Neuronal stem cell (in vitro differentiated cells): Measurements from ENCODE around the gene CPPED1.

Source experiments
- DNase-seq: peaks from one replicate; pipeline ENCODE4 v3.0.0-alpha.2; 2013; ENCODE audit warnings: low spot score
- H2AFZ ChIP-seq: one replicate; pipeline ENCODE4 v1.6.1; 2013; ENCODE audit warnings: mild to moderate bottlenecking, low read length, inconsistent platforms
- H2AK5ac ChIP-seq: 2 replicates; pipeline ENCODE4 v1.6.1; 2013; ENCODE audit warnings: low read depth, mild to moderate bottlenecking, inconsistent platforms, low read length, moderate library complexity, mixed read lengths
- H2BK120ac ChIP-seq: 2 replicates; pipeline ENCODE4 v1.6.1; 2013; ENCODE audit warnings: low read depth, mild to moderate bottlenecking, inconsistent platforms, low read length, moderate library complexity, mixed read lengths
- H2BK12ac ChIP-seq: one replicate; pipeline ENCODE4 v1.6.1; 2013; ENCODE audit warnings: low read length, inconsistent platforms
- H2BK15ac ChIP-seq: 2 replicates; pipeline ENCODE4 v1.6.1; 2013; ENCODE audit warnings: mild to moderate bottlenecking, low read length, inconsistent platforms, mixed read lengths
- H2BK5ac ChIP-seq: one replicate; pipeline ENCODE4 v1.6.1; 2013; ENCODE audit warnings: inconsistent platforms, mild to moderate bottlenecking, low read length, moderate library complexity
- H3K14ac ChIP-seq: one replicate; pipeline ENCODE4 v1.6.1; 2013; ENCODE audit warnings: low read length, inconsistent platforms
- H3K18ac ChIP-seq: 2 replicates; pipeline ENCODE4 v1.6.1; 2013; ENCODE audit warnings: low read length, inconsistent platforms
- H3K23ac ChIP-seq: 2 replicates; pipeline ENCODE4 v1.6.1; 2013; ENCODE audit warnings: low read depth, mild to moderate bottlenecking, mixed read lengths, low read length, inconsistent platforms; ENCODE audit not compliant: poor library complexity
- H3K27ac ChIP-seq: replicated peaks from 3 replicates; pipeline ENCODE4 v1.5.1; 2013; ENCODE audit warnings: low read length, inconsistent platforms
- H3K27me3 ChIP-seq, 3 experiments: 2 replicates each; pipeline ENCODE4 v1.6.1; 2013; ENCODE audit warnings: low read length in 3 of 3, mild to moderate bottlenecking in 2 of 3, inconsistent platforms in 1 of 3, low read depth in 1 of 3, mixed read lengths in 1 of 3, moderate library complexity in 1 of 3; ENCODE audit not compliant: control insufficient read depth in 3 of 3, insufficient read depth in 3 of 3
- H3K36me3 ChIP-seq, 2 donors: replicated peaks in 1 of 2; 2 replicates each; pipeline ENCODE4 v1.6.1; 2013; ENCODE audit warnings: low read length in 2 of 2; ENCODE audit not compliant: control insufficient read depth in 2 of 2, insufficient read depth in 2 of 2
- H3K4ac ChIP-seq: 2 replicates; pipeline ENCODE4 v1.6.1; 2013; ENCODE audit warnings: inconsistent platforms, mild to moderate bottlenecking, low read length, moderate library complexity
- H3K4me1 ChIP-seq, 2 donors: 1 replicate in 1 of 2; 2 replicates in 1 of 2; pipeline ENCODE4 v1.6.1; 2013; ENCODE audit warnings: low read length in 2 of 2, low read depth in 1 of 2; ENCODE audit not compliant: control insufficient read depth in 2 of 2, insufficient read depth in 1 of 2
- H3K4me2 ChIP-seq: one replicate; pipeline ENCODE4 v1.6.1; 2013; ENCODE audit warnings: mild to moderate bottlenecking, low read length, inconsistent platforms; ENCODE audit not compliant: insufficient read depth, poor library complexity, severe bottlenecking
- H3K4me3 ChIP-seq, 2 donors: 2 replicates each; pipeline ENCODE4 v1.5.1; 2013; ENCODE audit warnings: low read length in 2 of 2, mild to moderate bottlenecking in 2 of 2, inconsistent platforms in 1 of 2, moderate library complexity in 1 of 2
- H3K79me1 ChIP-seq: one replicate; pipeline ENCODE4 v1.6.1; 2013; ENCODE audit warnings: low read depth, mild to moderate bottlenecking, inconsistent platforms, low read length, moderate library complexity
- H3K9ac ChIP-seq: one replicate; pipeline ENCODE4 v1.6.1; 2013; ENCODE audit warnings: mild to moderate bottlenecking, low read depth, low read length, inconsistent platforms; ENCODE audit not compliant: poor library complexity
- H3K9me3 ChIP-seq, 2 donors: replicated peaks in 1 of 2; 2 replicates each; pipeline versions ENCODE3 to v1.6.1; 2013; ENCODE audit warnings: low read length in 2 of 2, mild to moderate bottlenecking in 2 of 2, inconsistent platforms in 1 of 2, low read depth in 1 of 2, mixed read lengths in 1 of 2, moderate library complexity in 1 of 2; ENCODE audit not compliant: control insufficient read depth in 2 of 2, insufficient read depth in 1 of 2
- H4K8ac ChIP-seq: one replicate; pipeline ENCODE4 v1.6.1; 2013; ENCODE audit warnings: low read depth, mild to moderate bottlenecking, inconsistent platforms, low read length, moderate library complexity
- H4K91ac ChIP-seq: one replicate; pipeline ENCODE4 v1.6.1; 2013; ENCODE audit warnings: low read length, low read depth, mild to moderate bottlenecking, inconsistent platforms; ENCODE audit not compliant: poor library complexity
- WGBS, 2 donors: extraction: QIAGEN DNeasy Blood & Tissue Kit; methylation state at CpG; one replicate each; pipeline ENCODE4 v1.1.7; 2013; ENCODE audit warnings: missing lambda C conversion rate in 2 of 2, mixed read lengths in 1 of 2; ENCODE audit not compliant: insufficient read length in 2 of 2, insufficient replicate concordance in 1 of 2; ENCODE audit errors: extremely low coverage in 2 of 2; 5-methylcytosine and 5-hydroxymethylcytosine counted together

CPPED1 gene

GRCh38 chr16:12625716-12626115 lies 178.0 kb downstream of the CPPED1 start:
- no peaks in the 10 kb centered on the region for H3K36me3 ChIP-seq

GRCh38 chr16:12625068-12625467 lies 178.6 kb downstream of the CPPED1 start:
- WGBS, 2 donors: no CpG with 5 or more reads among the region's 7 CpGs
- no peak overlapping the region for H2AK5ac ChIP-seq
- DNase-seq: no peak

More at GRCh38 chr16:12625716-12626115, 178.0 kb downstream of the CPPED1 start:
- Histone ChIP-seq H3K27me3 (no peaks in the 10 kb centered on the region), H3K4me3 (no peak overlapping the region), H2AK5ac (peak overlapping the region; percentile 18), H3K79me1 (no peaks in the 10 kb centered on the region), H3K9me3 (no peaks in the 10 kb centered on the region), H3K4me2 (no peak overlapping the region), H3K4me1 (no peaks in the 10 kb centered on the region), H3K23ac (no peak overlapping the region), H3K9ac (no peak overlapping the region), H4K8ac (no peak overlapping the region), H2BK12ac (no peak overlapping the region), H2BK15ac (no peak overlapping the region), H2BK120ac (no peak overlapping the region), H2AFZ (no peak overlapping the region), H3K18ac (peak overlapping the region; percentile 7), H3K27ac (no peak overlapping the region), H3K14ac (no peak overlapping the region), H3K4ac (no peak overlapping the region), H2BK5ac (no peak overlapping the region), H4K91ac (no peak overlapping the region)
- no peak for DNase-seq
- WGBS, 2 donors: no CpG with 5 or more reads among the region's 10 CpGs

GRCh38 chr16:12620150-12620549 lies 183.5 kb downstream of the CPPED1 start:
- Histone ChIP-seq H2BK12ac (no peak overlapping the region), H3K23ac (no peak overlapping the region), H3K4ac (no peak overlapping the region), H3K27ac (no peak overlapping the region), H3K14ac (no peak overlapping the region), H3K4me1 (no peaks in the 10 kb centered on the region), H3K4me2 (no peak overlapping the region), H3K18ac (no peak overlapping the region), H3K9ac (no peak overlapping the region), H3K9me3 (no peaks in the 10 kb centered on the region), H2AK5ac (no peak overlapping the region), H3K4me3 (no peak overlapping the region), H3K36me3 (no peaks in the 10 kb centered on the region), H2BK15ac (no peak overlapping the region), H3K79me1 (no peaks in the 10 kb centered on the region), H2AFZ (no peak overlapping the region), H4K8ac (no peak overlapping the region), H3K27me3 (no peaks in the 10 kb centered on the region), H2BK5ac (no peak overlapping the region), H2BK120ac (no peak overlapping the region), H4K91ac (no peak overlapping the region)
- DNase-seq: no peak
- WGBS, 2 donors: no CpG with 5 or more reads among the region's 1 CpG

More at GRCh38 chr16:12625068-12625467, 178.6 kb downstream of the CPPED1 start:
- no peak overlapping the region for H4K91ac ChIP-seq
- no peak overlapping the region for H2BK120ac ChIP-seq
- no peak overlapping the region for H2BK5ac ChIP-seq
- no peak overlapping the region for H3K4me2 ChIP-seq
- peak overlapping the region; percentile 8 for H2BK12ac ChIP-seq
- H3K18ac ChIP-seq: no peak overlapping the region
- no peak overlapping the region for H4K8ac ChIP-seq
- no peaks in the 10 kb centered on the region for H3K36me3 ChIP-seq
- H3K4me3 ChIP-seq: no peak overlapping the region
- no peaks in the 10 kb centered on the region for H3K9me3 ChIP-seq
- peak overlapping the region; percentile 23 for H2BK15ac ChIP-seq
- H3K23ac ChIP-seq: no peak overlapping the region
- no peak overlapping the region for H3K9ac ChIP-seq
- no peak overlapping the region for H3K14ac ChIP-seq
- H3K4ac ChIP-seq: no peak overlapping the region
- no peaks in the 10 kb centered on the region for H3K27me3 ChIP-seq
- H2AFZ ChIP-seq: no peak overlapping the region
- no peaks in the 10 kb centered on the region for H3K4me1 ChIP-seq
- no peaks in the 10 kb centered on the region for H3K79me1 ChIP-seq
- H3K27ac ChIP-seq: no peak overlapping the region

- no CpG with 5 or more reads among the region's 3 CpGs for WGBS, 2 donors
- no peaks in the 10 kb centered on the region for H3K36me3 ChIP-seq
- no peaks in the 10 kb centered on the region for H3K4me1 ChIP-seq
- H2AFZ ChIP-seq: no peak overlapping the region
- no peak overlapping the region for H2BK120ac ChIP-seq
- H3K9me3 ChIP-seq: no peaks in the 10 kb centered on the region
- no peak overlapping the region for H3K14ac ChIP-seq
- H4K91ac ChIP-seq: peak overlapping the region; percentile 46
- H3K4me3 ChIP-seq: no peak overlapping the region
- no peak overlapping the region for H3K27ac ChIP-seq
- no peak overlapping the region for H3K4ac ChIP-seq
- no peak overlapping the region for H2BK15ac ChIP-seq
- H3K27me3 ChIP-seq: peaks cover 0 to 4% (median 0%) of the 10 kb centered on the region in 3 experiments
- H2AK5ac ChIP-seq: no peak overlapping the region
- no peak overlapping the region for H3K9ac ChIP-seq
- H3K79me1 ChIP-seq: no peaks in the 10 kb centered on the region
- H2BK5ac ChIP-seq: no peak overlapping the region
- no peak overlapping the region for H2BK12ac ChIP-seq
- no peak overlapping the region for H3K4me2 ChIP-seq
- H3K23ac ChIP-seq: no peak overlapping the region
- H3K18ac ChIP-seq: peak overlapping the region; percentile 8
- H4K8ac ChIP-seq: no peak overlapping the region
- no peak for DNase-seq
Observed at GRCh38 chr16:12618515-12618914, 185.2 kb downstream of the CPPED1 start.
